Measurements from ENCODE around the gene PLEKHA1.

Gene PLEKHA1

DNA sequence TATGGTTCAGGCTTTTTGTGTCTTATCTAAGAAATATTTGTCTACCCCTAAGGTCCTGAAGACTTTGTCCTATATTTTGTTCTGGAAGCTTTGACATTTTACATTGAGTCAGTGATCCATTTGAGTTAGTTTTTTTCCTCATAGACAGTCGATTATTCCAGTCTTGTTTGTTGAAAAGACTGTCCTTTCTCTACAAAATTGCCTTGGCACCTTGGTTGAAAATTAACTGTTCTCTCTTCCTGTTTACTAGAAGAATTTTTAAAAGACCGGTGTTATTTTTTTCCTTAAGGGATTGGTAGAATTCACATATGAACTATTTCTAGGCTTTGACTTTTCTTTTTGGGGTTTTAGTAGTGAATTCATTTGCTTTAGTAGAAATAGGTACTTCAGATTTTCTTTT is 12.0 kb downstream of the PLEKHA1 start:
- ATAC-seq (ENCODE audit: low read depth) (no peak), DNase-seq (ENCODE audit: low spot score) (no peak)
- Histone ChIP-seq H3K27me3 (ENCODE audit: insufficient read depth, poor library complexity, severe bottlenecking) (no peaks in the 10 kb centered on the region), H3K4me3 (ENCODE audit: severe bottlenecking) (no peak overlapping the region), H3K27ac (ENCODE audit: poor library complexity, severe bottlenecking) (no peak overlapping the region), H3K4me1 (ENCODE audit: insufficient read depth, poor library complexity, severe bottlenecking) (peaks cover 3% of the 10 kb centered on the region), H3K9me3 (ENCODE audit: severe bottlenecking) (no peaks in the 10 kb centered on the region), H3K36me3 (ENCODE audit: low read depth) (peaks cover 22% of the 10 kb centered on the region)
- TF ChIP-seq, protein P1, sequence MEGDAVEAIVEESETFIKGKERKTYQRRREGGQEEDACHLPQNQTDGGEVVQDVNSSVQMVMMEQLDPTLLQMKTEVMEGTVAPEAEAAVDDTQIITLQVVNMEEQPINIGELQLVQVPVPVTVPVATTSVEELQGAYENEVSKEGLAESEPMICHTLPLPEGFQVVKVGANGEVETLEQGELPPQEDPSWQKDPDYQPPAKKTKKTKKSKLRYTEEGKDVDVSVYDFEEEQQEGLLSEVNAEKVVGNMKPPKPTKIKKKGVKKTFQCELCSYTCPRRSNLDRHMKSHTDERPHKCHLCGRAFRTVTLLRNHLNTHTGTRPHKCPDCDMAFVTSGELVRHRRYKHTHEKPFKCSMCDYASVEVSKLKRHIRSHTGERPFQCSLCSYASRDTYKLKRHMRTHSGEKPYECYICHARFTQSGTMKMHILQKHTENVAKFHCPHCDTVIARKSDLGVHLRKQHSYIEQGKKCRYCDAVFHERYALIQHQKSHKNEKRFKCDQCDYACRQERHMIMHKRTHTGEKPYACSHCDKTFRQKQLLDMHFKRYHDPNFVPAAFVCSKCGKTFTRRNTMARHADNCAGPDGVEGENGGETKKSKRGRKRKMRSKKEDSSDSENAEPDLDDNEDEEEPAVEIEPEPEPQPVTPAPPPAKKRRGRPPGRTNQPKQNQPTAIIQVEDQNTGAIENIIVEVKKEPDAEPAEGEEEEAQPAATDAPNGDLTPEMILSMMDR (IDR thresholded peaks at IDR 0.05; ENCODE audit: poor library complexity, severe bottlenecking): no peak

DNA sequence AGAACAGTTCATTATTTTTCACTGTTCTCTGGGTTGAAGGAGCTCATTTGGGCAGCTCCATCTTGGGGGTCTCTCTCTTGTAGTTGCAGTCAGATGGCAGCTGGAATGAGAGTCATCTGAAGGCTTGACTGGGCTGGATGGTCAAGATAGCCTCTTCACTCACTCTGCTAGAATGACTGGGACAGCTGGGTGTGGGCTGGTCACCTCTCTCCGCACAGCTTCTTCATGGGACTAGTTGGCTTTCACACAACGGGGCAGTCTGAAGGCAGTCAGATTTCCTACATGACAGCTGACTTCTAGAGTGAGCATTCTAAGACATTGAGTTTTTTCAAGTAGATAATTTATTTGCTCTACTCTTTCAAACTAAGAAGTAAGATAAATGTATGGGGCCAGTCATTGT is 13.1 kb downstream of the PLEKHA1 start:
- H3K4me3 ChIP-seq (ENCODE audit: severe bottlenecking): no peak overlapping the region
- no peaks in the 10 kb centered on the region for H3K9me3 ChIP-seq (ENCODE audit: severe bottlenecking)
- no peak for DNase-seq (ENCODE audit: low spot score)
- no peak overlapping the region for H3K27ac ChIP-seq (ENCODE audit: poor library complexity, severe bottlenecking)
- ATAC-seq (ENCODE audit: low read depth): no peak
- no peaks in the 10 kb centered on the region for H3K27me3 ChIP-seq (ENCODE audit: insufficient read depth, poor library complexity, severe bottlenecking)
- H3K4me1 ChIP-seq (ENCODE audit: insufficient read depth, poor library complexity, severe bottlenecking): peaks cover 3% of the 10 kb centered on the region
- TF ChIP-seq, protein P1 (IDR thresholded peaks at IDR 0.05; ENCODE audit: poor library complexity, severe bottlenecking): no peak
- peaks cover 25% of the 10 kb centered on the region for H3K36me3 ChIP-seq (ENCODE audit: low read depth)

DNA sequence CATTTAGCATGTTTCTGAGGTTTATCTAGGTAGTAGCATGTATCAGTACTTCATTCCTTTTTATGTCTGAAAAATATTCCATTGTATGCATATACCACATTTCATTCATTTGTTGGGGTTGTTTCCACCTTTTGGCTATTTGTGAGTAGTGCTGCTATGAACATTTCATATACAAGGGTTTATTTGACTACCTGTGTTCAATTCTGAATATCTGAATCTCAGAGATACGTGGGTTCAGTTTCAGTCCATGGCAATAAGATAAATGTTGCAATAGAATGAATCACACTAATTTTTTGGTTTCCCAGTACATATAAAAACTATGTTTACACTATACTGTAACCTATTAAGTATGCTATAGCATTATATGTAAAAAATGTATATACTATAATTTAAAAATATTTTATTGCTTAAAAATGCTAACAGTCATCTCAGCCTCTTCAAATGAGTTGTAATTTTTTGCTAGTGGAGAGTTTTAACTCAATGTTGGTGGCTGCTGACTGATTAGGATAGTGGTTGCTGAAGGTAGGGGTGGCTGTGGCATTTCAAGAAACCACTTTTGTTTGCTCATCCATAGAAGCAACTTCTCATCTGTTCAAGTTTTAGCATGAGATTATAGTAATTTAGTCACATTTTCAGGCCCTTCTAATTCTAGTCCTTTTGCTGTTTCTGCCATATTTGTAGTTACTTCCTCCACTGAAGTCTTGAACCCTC is 13.9 kb downstream of the PLEKHA1 start:
- ATAC-seq (ENCODE audit: low read depth) (0 out of 3 replicates have a peak, but pooled peaks have one; percentile 29), DNase-seq (ENCODE audit: low spot score) (no peak)
- Histone ChIP-seq H3K9me3 (ENCODE audit: severe bottlenecking) (no peaks in the 10 kb centered on the region), H3K4me3 (ENCODE audit: severe bottlenecking) (no peak overlapping the region), H3K27me3 (ENCODE audit: insufficient read depth, poor library complexity, severe bottlenecking) (no peaks in the 10 kb centered on the region), H3K27ac (ENCODE audit: poor library complexity, severe bottlenecking) (no peak overlapping the region), H3K4me1 (ENCODE audit: insufficient read depth, poor library complexity, severe bottlenecking) (peaks cover 3% of the 10 kb centered on the region), H3K36me3 (ENCODE audit: low read depth) (peaks cover 32% of the 10 kb centered on the region)
- TF ChIP-seq, protein P1 (IDR thresholded peaks at IDR 0.05; ENCODE audit: poor library complexity, severe bottlenecking): no peak

DNA sequence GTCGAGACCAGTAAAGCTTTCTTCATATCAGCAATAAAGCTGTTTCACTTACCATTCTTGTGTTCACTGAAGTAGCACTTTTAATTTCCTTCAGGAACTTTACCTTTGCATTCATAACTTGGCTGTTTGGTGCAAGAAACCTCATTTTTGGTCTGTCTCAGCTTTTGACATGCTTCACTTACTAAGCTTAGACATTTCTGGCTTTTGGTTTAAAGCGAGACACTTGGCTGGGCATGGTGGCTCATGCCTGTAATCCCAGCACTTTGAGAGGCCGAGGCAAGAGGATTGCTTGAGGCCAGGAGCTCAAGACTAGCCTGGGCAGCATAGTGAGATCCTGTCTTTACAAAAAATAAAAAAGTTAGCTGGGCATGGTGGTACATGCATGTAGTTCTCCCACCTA is 15.8 kb downstream of the PLEKHA1 start:
- no peak overlapping the region for H3K27ac ChIP-seq (ENCODE audit: poor library complexity, severe bottlenecking)
- TF ChIP-seq, protein P1 (IDR thresholded peaks at IDR 0.05; ENCODE audit: poor library complexity, severe bottlenecking): no peak

DNA sequence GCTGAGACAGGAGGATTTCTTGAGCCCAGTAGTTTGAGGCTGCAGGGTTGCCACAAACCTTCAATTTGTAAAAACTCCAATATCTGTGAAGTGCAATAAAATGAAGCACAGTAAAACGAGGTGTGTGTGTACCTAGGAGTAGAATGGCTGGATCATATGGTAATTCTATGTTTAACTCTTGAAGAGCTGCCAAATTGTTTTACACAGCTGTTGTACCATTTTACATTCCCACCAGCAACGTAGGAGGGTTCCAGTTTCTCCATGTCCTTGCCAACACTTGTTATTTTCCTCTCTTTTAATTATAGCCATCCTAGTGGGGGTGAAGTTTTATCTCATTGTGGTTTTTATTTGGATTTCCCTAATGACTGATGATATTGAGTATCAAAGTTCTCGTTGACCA is 16.2 kb downstream of the PLEKHA1 start:
- TF ChIP-seq, protein P1 (IDR thresholded peaks at IDR 0.05; ENCODE audit: poor library complexity, severe bottlenecking): no peak
- ATAC-seq (ENCODE audit: low read depth): no peak

More for the DNA sequence above, 15.8 kb downstream of the PLEKHA1 start:
- Histone ChIP-seq H3K4me1 (ENCODE audit: insufficient read depth, poor library complexity, severe bottlenecking) (peaks cover 3% of the 10 kb centered on the region), H3K36me3 (ENCODE audit: low read depth) (peaks cover 42% of the 10 kb centered on the region), H3K9me3 (ENCODE audit: severe bottlenecking) (no peaks in the 10 kb centered on the region), H3K4me3 (ENCODE audit: severe bottlenecking) (no peak overlapping the region), H3K27me3 (ENCODE audit: insufficient read depth, poor library complexity, severe bottlenecking) (no peaks in the 10 kb centered on the region)
- DNase-seq (ENCODE audit: low spot score): no peak
- ATAC-seq (ENCODE audit: low read depth): no peak

More for the DNA sequence above, 16.2 kb downstream of the PLEKHA1 start:
- Histone ChIP-seq H3K4me1 (ENCODE audit: insufficient read depth, poor library complexity, severe bottlenecking) (peaks cover 3% of the 10 kb centered on the region), H3K36me3 (ENCODE audit: low read depth) (peaks cover 46% of the 10 kb centered on the region), H3K4me3 (ENCODE audit: severe bottlenecking) (no peak overlapping the region), H3K27ac (ENCODE audit: poor library complexity, severe bottlenecking) (no peak overlapping the region), H3K9me3 (ENCODE audit: severe bottlenecking) (no peaks in the 10 kb centered on the region), H3K27me3 (ENCODE audit: insufficient read depth, poor library complexity, severe bottlenecking) (no peaks in the 10 kb centered on the region)
- DNase-seq (ENCODE audit: low spot score): no peak

Data from RWPE2 (cell line).